H1 (cell line): ENCODE data around the gene WNT8B. TPM values are rescaled to one million over a fixed set of nuclear protein-coding genes. Genes with fewer than 3 reads are reported as not detected.

Experiments
- CTCF ChIA-PET: fragments of 300-600 bp; sonication (Branson Sonifier 250); formaldehyde crosslinking; loops from one replicate; lab custom pipeline; 2021; ENCODE audit not compliant: partially characterized antibody; lab: Charles Lee
- POLR2A ChIA-PET: fragments of 300-600 bp; sonication (Branson Sonifier 250); formaldehyde crosslinking; loops from one replicate; lab custom pipeline; 2021; ENCODE audit warnings: inconsistent platforms; ENCODE audit not compliant: partially characterized antibody; lab: Charles Lee
- DNase-seq, 2 experiments: peaks; one replicate each; pipeline versions ENCODE4 v3.0.0 to v3.0.0-alpha.2; 2010 to 2022; ENCODE audit warnings: low spot score in 2 of 2, low read depth in 1 of 2, mixed read lengths in 1 of 2
- FAIRE-seq: peaks from 2 replicates; lab custom pipeline; 2011; peaks lifted over from hg19 to GRCh38; lab: Jason Lieb, UNC
- H2AFZ ChIP-seq: 2 replicates; pipeline ENCODE4 v1.8.1; 2012; ENCODE audit warnings: low read length, inconsistent platforms
- H2AK5ac ChIP-seq: 2 replicates; pipeline ENCODE4 v1.6.1; 2013; ENCODE audit warnings: low read depth, low read length
- H2BK120ac ChIP-seq: replicated peaks from 2 replicates; pipeline ENCODE3; 2013; ENCODE audit warnings: low read depth, low read length, inconsistent platforms
- H2BK12ac ChIP-seq: 2 replicates; pipeline ENCODE4 v1.6.1; 2013; ENCODE audit warnings: low read depth, low read length
- H2BK15ac ChIP-seq: 2 replicates; pipeline ENCODE4 v1.6.1; 2013; ENCODE audit warnings: low read length
- H2BK20ac ChIP-seq: 2 replicates; pipeline ENCODE4 v1.6.1; 2013; ENCODE audit warnings: low read length
- H2BK5ac ChIP-seq: 2 replicates; pipeline ENCODE4 v1.6.1; 2013; ENCODE audit warnings: low read depth, low read length
- H3K14ac ChIP-seq: 2 replicates; pipeline ENCODE4 v1.6.1; 2013; ENCODE audit warnings: inconsistent platforms; ENCODE audit not compliant: insufficient read length
- H3K18ac ChIP-seq: 2 replicates; pipeline ENCODE4 v1.6.1; 2013; ENCODE audit warnings: low read length; ENCODE audit errors: extremely low read depth
- H3K23ac ChIP-seq: 2 replicates; pipeline ENCODE4 v1.6.1; 2013; ENCODE audit warnings: inconsistent platforms; ENCODE audit not compliant: insufficient read length
- H3K23me2 ChIP-seq: 2 replicates; pipeline ENCODE4 v1.6.1; 2013; ENCODE audit warnings: low read depth, low read length
- H3K27ac ChIP-seq: 2 replicates; pipeline ENCODE4 v1.6.1; 2011; ENCODE audit warnings: low read depth, low read length, inconsistent platforms
- H3K27me3 ChIP-seq, 4 experiments: replicated peaks in 1 of 4; 1 replicate in 1 of 4; 2 replicates in 3 of 4; pipeline versions ENCODE4 v1.6.1 to v1.8.1; 2011 to 2013; ENCODE audit warnings: low read length in 3 of 4, mild to moderate bottlenecking in 3 of 4, inconsistent platforms in 2 of 4, mixed read lengths in 2 of 4, moderate library complexity in 1 of 4; ENCODE audit not compliant: control insufficient read depth in 3 of 4, insufficient read depth in 3 of 4; ENCODE audit errors: extremely low read depth in 1 of 4
- H3K36me3 ChIP-seq, 4 experiments: 2 replicates each; pipeline versions ENCODE4 v1.6.1 to v1.8.1; 2011 to 2013; ENCODE audit warnings: mild to moderate bottlenecking in 4 of 4, low read length in 3 of 4, moderate library complexity in 2 of 4, control low read depth in 1 of 4, inconsistent platforms in 1 of 4; ENCODE audit not compliant: insufficient read depth in 4 of 4, control insufficient read depth in 2 of 4
- H3K4ac ChIP-seq: replicated peaks from 2 replicates; pipeline ENCODE3; 2013; ENCODE audit warnings: low read length, low read depth, mixed read lengths, inconsistent platforms; ENCODE audit not compliant: insufficient read length
- H3K4me1 ChIP-seq, 4 experiments: replicated peaks in 1 of 4; 1 replicate in 1 of 4; 2 replicates in 3 of 4; pipeline versions ENCODE4 v1.6.1 to v1.8.1; 2011 to 2013; ENCODE audit warnings: low read length in 3 of 4, inconsistent platforms in 2 of 4, mixed read lengths in 1 of 4; ENCODE audit not compliant: insufficient read depth in 4 of 4, control insufficient read depth in 3 of 4
- H3K4me2 ChIP-seq, 2 experiments: 2 replicates each; pipeline versions ENCODE4 v1.6.1 to v1.8.1; 2011 to 2013; ENCODE audit warnings: low read depth in 2 of 2, low read length in 2 of 2, control low read depth in 1 of 2, inconsistent platforms in 1 of 2, mild to moderate bottlenecking in 1 of 2; ENCODE audit not compliant: insufficient read depth in 1 of 2
- H3K4me3 ChIP-seq, 4 experiments: fragments of 200-600, 300-600 bp in 1 of 4; sonication (generic), shearing (Covaris generic), sonication (Bioruptor Twin) in 1 of 4; 2 replicates each; pipeline versions ENCODE4 v1.5.1 to v1.8.1; 2011 to 2016; ENCODE audit warnings: low read length in 4 of 4, low read depth in 3 of 4, control low read depth in 2 of 4, inconsistent platforms in 2 of 4, mild to moderate bottlenecking in 2 of 4, mixed read lengths in 1 of 4, moderate library complexity in 1 of 4; ENCODE audit not compliant: insufficient read depth in 2 of 4; ENCODE audit errors: extremely low read depth in 1 of 4
- H3K56ac ChIP-seq: replicated peaks from 2 replicates; pipeline ENCODE3; 2013; ENCODE audit warnings: low read depth, mild to moderate bottlenecking, mixed read lengths, low read length, inconsistent platforms; ENCODE audit not compliant: insufficient read length
- H3K79me1 ChIP-seq: 2 replicates; pipeline ENCODE4 v1.6.1; 2013; ENCODE audit warnings: low read depth, low read length, control low read depth
- H3K79me2 ChIP-seq, 2 experiments: 2 replicates each; pipeline versions ENCODE4 v1.6.1 to v1.8.1; 2012 to 2013; ENCODE audit warnings: low read length in 2 of 2, mild to moderate bottlenecking in 2 of 2, inconsistent platforms in 1 of 2; ENCODE audit not compliant: insufficient read depth in 2 of 2, control insufficient read depth in 1 of 2
- H3K9ac ChIP-seq, 4 experiments: replicated peaks in 1 of 4; 1 replicate in 1 of 4; 2 replicates in 3 of 4; pipeline versions ENCODE4 v1.6.1 to v1.8.1; 2011 to 2013; ENCODE audit warnings: low read depth in 3 of 4, low read length in 3 of 4, control low read depth in 2 of 4, mild to moderate bottlenecking in 2 of 4, moderate library complexity in 2 of 4, inconsistent platforms in 1 of 4; ENCODE audit errors: extremely low read depth in 1 of 4
- H3K9me3 ChIP-seq, 2 experiments: 2 replicates each; pipeline versions ENCODE4 v1.6.1 to v1.8.1; 2012 to 2013; ENCODE audit warnings: mild to moderate bottlenecking in 2 of 2, moderate library complexity in 2 of 2, control low read depth in 1 of 2, inconsistent platforms in 1 of 2, low read depth in 1 of 2, low read length in 1 of 2, mixed read lengths in 1 of 2; ENCODE audit not compliant: insufficient read depth in 2 of 2
- H4K20me1 ChIP-seq, 2 experiments: replicated peaks in 1 of 2; 2 replicates each; pipeline versions ENCODE3 to v1.8.1; 2011 to 2013; ENCODE audit warnings: inconsistent platforms in 2 of 2, low read length in 2 of 2, mild to moderate bottlenecking in 1 of 2; ENCODE audit not compliant: insufficient read depth in 2 of 2, control insufficient read depth in 1 of 2
- H4K5ac ChIP-seq: 2 replicates; pipeline ENCODE4 v1.6.1; 2013; ENCODE audit warnings: low read length, low read depth, mixed read lengths, inconsistent platforms; ENCODE audit not compliant: insufficient read length
- H4K8ac ChIP-seq: 2 replicates; pipeline ENCODE4 v1.8.0; 2013; ENCODE audit warnings: mild to moderate bottlenecking, moderate library complexity, low read length, inconsistent platforms; ENCODE audit not compliant: insufficient read depth; ENCODE audit errors: extremely low read depth
- H4K91ac ChIP-seq: replicated peaks from 2 replicates; pipeline ENCODE3; 2013; ENCODE audit warnings: low read length, mixed read lengths, inconsistent platforms; ENCODE audit not compliant: insufficient read length
- ATF3 ChIP-seq: IDR thresholded peaks from 2 replicates; pipeline ENCODE4 v1.6.1; 2011; ENCODE audit warnings: low read depth, mild to moderate bottlenecking, low read length; ENCODE audit not compliant: insufficient read depth
- CHD2 ChIP-seq: IDR thresholded peaks from 2 replicates; pipeline ENCODE4 v1.6.1; 2012; ENCODE audit warnings: low read length, improper control_type of control experiment
- FOSL1 ChIP-seq: IDR thresholded peaks from 2 replicates; pipeline ENCODE4 v1.6.1; 2011; ENCODE audit warnings: mild to moderate bottlenecking, low read depth, low read length, moderate library complexity; ENCODE audit not compliant: insufficient read depth
- GABPA ChIP-seq: IDR thresholded peaks from 2 replicates; pipeline ENCODE4 v1.6.1; 2011; ENCODE audit warnings: mild to moderate bottlenecking, low read length, moderate library complexity, borderline replicate concordance; ENCODE audit not compliant: insufficient read depth
- HDAC6 ChIP-seq: IDR thresholded peaks from one replicate; pipeline ENCODE4 v1.7.1; 2012; ENCODE audit warnings: low read depth, mild to moderate bottlenecking, inconsistent platforms, low read length, moderate library complexity
- MAFK ChIP-seq: IDR thresholded peaks from 2 replicates; pipeline ENCODE4 v1.6.1; 2012; ENCODE audit warnings: low read depth, mild to moderate bottlenecking, improper control_type of control experiment, low read length
- POLR2A ChIP-seq, 2 experiments: IDR thresholded peaks; 1 replicate in 1 of 2; 2 replicates in 1 of 2; pipeline ENCODE4 v1.6.1; 2011; ENCODE audit warnings: low read depth in 2 of 2, low read length in 2 of 2, mild to moderate bottlenecking in 2 of 2; ENCODE audit errors: control extremely low read depth in 1 of 2
- RNF2 ChIP-seq: fragments of 200-900, 300-1000 bp; sonication (generic); IDR thresholded peaks from 2 replicates; pipeline ENCODE4 v1.7.1; 2016; ENCODE audit warnings: borderline replicate concordance, low read depth, mild to moderate bottlenecking, antibody characterized with exemption, low read length; ENCODE audit not compliant: poor library complexity, severe bottlenecking; ENCODE audit errors: missing control alignments
- SP2 ChIP-seq: IDR thresholded peaks from 2 replicates; pipeline ENCODE4 v1.6.1; 2012; ENCODE audit warnings: mild to moderate bottlenecking, low read length, inconsistent platforms
- SP4 ChIP-seq: IDR thresholded peaks from 2 replicates; pipeline ENCODE4 v1.6.1; 2012; ENCODE audit warnings: low read length, inconsistent platforms
- TBP ChIP-seq: IDR thresholded peaks from 2 replicates; pipeline ENCODE4 v1.6.1; 2011; ENCODE audit warnings: low read depth, low read length, improper control_type of control experiment
- WGBS, 2 experiments: shearing (Covaris generic) in 1 of 2; methylation state at CpG; one replicate each; pipeline versions ENCODE4 v1.1.6 to v1.1.7; 2013 to 2015; ENCODE audit warnings: low lambda C conversion rate in 2 of 2, mixed read lengths in 2 of 2, inconsistent platforms in 1 of 2, low coverage in 1 of 2, missing lambda C conversion rate in 1 of 2; ENCODE audit not compliant: insufficient replicate concordance in 2 of 2, insufficient coverage in 1 of 2, insufficient read length in 1 of 2; ENCODE audit errors: extremely low coverage in 1 of 2, missing lambda C conversion rate in 1 of 2; 5-methylcytosine and 5-hydroxymethylcytosine counted together
- polyA plus RNA-seq, 7 experiments: library from polyadenylated mRNA; depleted of rRNA in 3 of 7; stranded (reverse) in 5 of 7; unstranded in 2 of 7; fragments of >200 nt in 5 of 7; fragments of 200-250 nt in 2 of 7; gene quantifications; 1 replicate in 5 of 7; 2 replicates in 1 of 7; 4 replicates in 1 of 7; pipeline versions ENCODE4 v1.2.1 to v1.2.3, GENCODE V29; 2011 to 2013; ENCODE audit warnings: missing spikeins in 2 of 7, mixed read lengths in 2 of 7
- total RNA-seq: library from RNA; stranded (reverse); fragmentation: NEBNext Ultra II Directional; extraction: Animal tissue kit (Norgen Biotek cat#: 25700); gene quantifications from 2 replicates; pipeline ENCODE4 v1.2.1, GENCODE V29; 2021

The WNT8B gene
- total and polyA plus RNA-seq, 2 of the 8 experiments (the other 6 are each of a cell fraction or from before 2014, with no cell fraction given): 0.20 to 0.67 TPM

GRCh38 chr10:100487529-100487928 is 24.7 kb downstream of the WNT8B start:
- no peak overlapping the region for H3K4ac ChIP-seq
- CTCF ChIA-PET: interaction anchor here (0.6 to 10.7 kb wide), 13 partner anchors 10 to 391 kb away, joined by 3 to 163 read pairs (median 4); partner anchors contain the start of gene SEC31B
- 83% methylated on average over 6 of the region's 6 CpGs; no CpG with 5 or more reads in 1 of the 2 experiments for WGBS, 2 experiments
- peaks cover 0 to 10% (median 3%) of the 10 kb centered on the region in 4 experiments; a peak in 4 of 8 replicates for H3K36me3 ChIP-seq
- H2BK120ac ChIP-seq: no peak overlapping the region
- no peak overlapping the region for H3K4me3 ChIP-seq
- H3K9ac ChIP-seq: no peak overlapping the region
- no peak overlapping the region for H3K14ac ChIP-seq
- H2BK15ac ChIP-seq: 0 out of 2 replicates have a peak overlapping the region, but pooled peaks have one; percentile 49
- peaks cover 12 to 19% (median 16%) of the 10 kb centered on the region in 4 experiments; a peak in 6 of 7 replicates for H3K4me1 ChIP-seq
- TF ChIP-seq ATF3 (no peak), HDAC6 (no peak), SP4 (no peak), RNF2 (no peak), MAFK (no peak), TBP (no peak), FOSL1 (no peak), CHD2 (no peak), GABPA (no peak), SP2 (no peak), POLR2A (IDR thresholded peaks at IDR 0.05; ENCODE audit: control extremely low read depth in 1 of 2, low read depth in 2 of 2, low read length in 2 of 2) (no peak)
- H2AK5ac ChIP-seq: no peak overlapping the region
- no peak overlapping the region for H3K27ac ChIP-seq
- FAIRE-seq (no peak), DNase-seq (no peak)
- no peak overlapping the region for H3K23ac ChIP-seq
- no peak overlapping the region for H2BK20ac ChIP-seq
- H2AFZ ChIP-seq: no peak overlapping the region
- no peak overlapping the region for H2BK5ac ChIP-seq
- H2BK12ac ChIP-seq: 0 out of 2 replicates have a peak overlapping the region, but pooled peaks have one; percentile 65
- no peaks in the 10 kb centered on the region for H3K79me2 ChIP-seq
- no peak overlapping the region for H3K56ac ChIP-seq
- H4K91ac ChIP-seq: no peak overlapping the region
- no peak overlapping the region; the same call in 1 of the 2 replicates for H3K18ac ChIP-seq
- H3K9me3 ChIP-seq: no peaks in the 10 kb centered on the region
- H3K4me2 ChIP-seq: no peak overlapping the region
- H4K5ac ChIP-seq: no peak overlapping the region
- no peak overlapping the region for H4K8ac ChIP-seq
- POLR2A ChIA-PET: interaction anchor here (1.4 to 2.5 kb wide), 2 partner anchors 13 to 20 kb away, joined by 5 to 9 read pairs; no protein-coding TSS in a partner anchor
- peaks cover 21 to 27% of the 10 kb centered on the region in 2 experiments for H4K20me1 ChIP-seq
- 0 out of 2 replicates have a peak, but pooled peaks cover 2% of the 10 kb centered on the region for H3K79me1 ChIP-seq
- 0 out of 2 replicates have a peak, but pooled peaks cover 2% of the 10 kb centered on the region for H3K23me2 ChIP-seq
- H3K27me3 ChIP-seq: peaks cover 67 to 92% (median 82%) of the 10 kb centered on the region in 4 experiments
